ENCODE measurements around the gene TH. TPM values are rescaled to one million over a fixed set of nuclear protein-coding genes. Genes with fewer than 3 reads are reported as not detected.
A peak's percentile ranks its signal among the peaks of the same experiment; 100 is the strongest.

Gene TH
- total and polyA plus RNA-seq, 2 experiments from 2014 or later = 0.34 TPM; not detected in 1

- Mint-ChIP-seq H3K9me3 (peaks cover 6% of the 10 kb centered on the region; the same call in 1 of the 3 replicates), H3K4me1 (peaks cover 11% of the 10 kb centered on the region; the same call in 1 of the 3 replicates), H3K4me3 (peak within 1 kb of the TSS; percentile 71), H3K27ac (no peak within 1 kb of the TSS), H3K27me3 (ENCODE audit: insufficient read depth, low read depth, poor library complexity) (peaks cover 76% of the 10 kb centered on the region), H3K36me3 (ENCODE audit: low read depth) (no peaks in the 10 kb centered on the region)
- H3K9me2 ChIP-seq (ENCODE audit: insufficient read depth) = no peaks in the 10 kb centered on the region
- H3K36me3 ChIP-seq (ENCODE audit: insufficient read depth) = no peaks in the 10 kb centered on the region
- TF ChIP-seq ZNF114 (CRISPR knock-in tag; IDR thresholded peaks at IDR 0.05) (no peak), REST (IDR thresholded peaks at IDR 0.05; ENCODE audit: unreplicated experiment) (no peak), NANOG (IDR thresholded peaks at IDR 0.05; ENCODE audit: borderline replicate concordance) (no peak), POLR2AphosphoS5 (IDR thresholded peaks at IDR 0.05; ENCODE audit: low read depth) (no peak), EZH2 (IDR thresholded peaks at IDR 0.05; ENCODE audit: low read depth, unreplicated experiment) (no peak), EZH2phosphoT487 (IDR thresholded peaks at IDR 0.05; ENCODE audit: unreplicated experiment) (no peak), ZNF331 (CRISPR knock-in tag; IDR thresholded peaks at IDR 0.05; ENCODE audit: low read depth) (no peak)
- TF ChIP-seq, protein P1, sequence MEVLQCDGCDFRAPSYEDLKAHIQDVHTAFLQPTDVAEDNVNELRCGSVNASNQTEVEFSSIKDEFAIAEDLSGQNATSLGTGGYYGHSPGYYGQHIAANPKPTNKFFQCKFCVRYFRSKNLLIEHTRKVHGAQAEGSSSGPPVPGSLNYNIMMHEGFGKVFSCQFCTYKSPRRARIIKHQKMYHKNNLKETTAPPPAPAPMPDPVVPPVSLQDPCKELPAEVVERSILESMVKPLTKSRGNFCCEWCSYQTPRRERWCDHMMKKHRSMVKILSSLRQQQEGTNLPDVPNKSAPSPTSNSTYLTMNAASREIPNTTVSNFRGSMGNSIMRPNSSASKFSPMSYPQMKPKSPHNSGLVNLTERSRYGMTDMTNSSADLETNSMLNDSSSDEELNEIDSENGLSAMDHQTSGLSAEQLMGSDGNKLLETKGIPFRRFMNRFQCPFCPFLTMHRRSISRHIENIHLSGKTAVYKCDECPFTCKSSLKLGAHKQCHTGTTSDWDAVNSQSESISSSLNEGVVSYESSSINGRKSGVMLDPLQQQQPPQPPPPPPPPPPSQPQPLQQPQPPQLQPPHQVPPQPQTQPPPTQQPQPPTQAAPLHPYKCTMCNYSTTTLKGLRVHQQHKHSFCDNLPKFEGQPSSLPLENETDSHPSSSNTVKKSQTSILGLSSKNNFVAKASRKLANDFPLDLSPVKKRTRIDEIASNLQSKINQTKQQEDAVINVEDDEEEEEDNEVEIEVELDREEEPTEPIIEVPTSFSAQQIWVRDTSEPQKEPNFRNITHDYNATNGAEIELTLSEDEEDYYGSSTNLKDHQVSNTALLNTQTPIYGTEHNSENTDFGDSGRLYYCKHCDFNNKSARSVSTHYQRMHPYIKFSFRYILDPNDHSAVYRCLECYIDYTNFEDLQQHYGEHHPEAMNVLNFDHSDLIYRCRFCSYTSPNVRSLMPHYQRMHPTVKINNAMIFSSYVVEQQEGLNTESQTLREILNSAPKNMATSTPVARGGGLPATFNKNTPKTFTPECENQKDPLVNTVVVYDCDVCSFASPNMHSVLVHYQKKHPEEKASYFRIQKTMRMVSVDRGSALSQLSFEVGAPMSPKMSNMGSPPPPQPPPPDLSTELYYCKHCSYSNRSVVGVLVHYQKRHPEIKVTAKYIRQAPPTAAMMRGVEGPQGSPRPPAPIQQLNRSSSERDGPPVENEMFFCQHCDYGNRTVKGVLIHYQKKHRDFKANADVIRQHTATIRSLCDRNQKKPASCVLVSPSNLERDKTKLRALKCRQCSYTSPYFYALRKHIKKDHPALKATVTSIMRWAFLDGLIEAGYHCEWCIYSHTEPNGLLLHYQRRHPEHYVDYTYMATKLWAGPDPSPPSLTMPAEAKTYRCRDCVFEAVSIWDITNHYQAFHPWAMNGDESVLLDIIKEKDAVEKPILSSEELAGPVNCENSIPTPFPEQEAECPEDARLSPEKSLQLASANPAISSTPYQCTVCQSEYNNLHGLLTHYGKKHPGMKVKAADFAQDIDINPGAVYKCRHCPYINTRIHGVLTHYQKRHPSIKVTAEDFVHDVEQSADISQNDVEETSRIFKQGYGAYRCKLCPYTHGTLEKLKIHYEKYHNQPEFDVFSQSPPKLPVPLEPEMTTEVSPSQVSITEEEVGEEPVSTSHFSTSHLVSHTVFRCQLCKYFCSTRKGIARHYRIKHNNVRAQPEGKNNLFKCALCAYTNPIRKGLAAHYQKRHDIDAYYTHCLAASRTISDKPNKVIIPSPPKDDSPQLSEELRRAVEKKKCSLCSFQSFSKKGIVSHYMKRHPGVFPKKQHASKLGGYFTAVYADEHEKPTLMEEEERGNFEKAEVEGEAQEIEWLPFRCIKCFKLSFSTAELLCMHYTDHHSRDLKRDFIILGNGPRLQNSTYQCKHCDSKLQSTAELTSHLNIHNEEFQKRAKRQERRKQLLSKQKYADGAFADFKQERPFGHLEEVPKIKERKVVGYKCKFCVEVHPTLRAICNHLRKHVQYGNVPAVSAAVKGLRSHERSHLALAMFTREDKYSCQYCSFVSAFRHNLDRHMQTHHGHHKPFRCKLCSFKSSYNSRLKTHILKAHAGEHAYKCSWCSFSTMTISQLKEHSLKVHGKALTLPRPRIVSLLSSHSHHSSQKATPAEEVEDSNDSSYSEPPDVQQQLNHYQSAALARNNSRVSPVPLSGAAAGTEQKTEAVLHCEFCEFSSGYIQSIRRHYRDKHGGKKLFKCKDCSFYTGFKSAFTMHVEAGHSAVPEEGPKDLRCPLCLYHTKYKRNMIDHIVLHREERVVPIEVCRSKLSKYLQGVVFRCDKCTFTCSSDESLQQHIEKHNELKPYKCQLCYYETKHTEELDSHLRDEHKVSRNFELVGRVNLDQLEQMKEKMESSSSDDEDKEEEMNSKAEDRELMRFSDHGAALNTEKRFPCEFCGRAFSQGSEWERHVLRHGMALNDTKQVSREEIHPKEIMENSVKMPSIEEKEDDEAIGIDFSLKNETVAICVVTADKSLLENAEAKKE (CRISPR knock-in tag; IDR thresholded peaks at IDR 0.05) = no peak
- TF ChIP-seq, protein P2, sequence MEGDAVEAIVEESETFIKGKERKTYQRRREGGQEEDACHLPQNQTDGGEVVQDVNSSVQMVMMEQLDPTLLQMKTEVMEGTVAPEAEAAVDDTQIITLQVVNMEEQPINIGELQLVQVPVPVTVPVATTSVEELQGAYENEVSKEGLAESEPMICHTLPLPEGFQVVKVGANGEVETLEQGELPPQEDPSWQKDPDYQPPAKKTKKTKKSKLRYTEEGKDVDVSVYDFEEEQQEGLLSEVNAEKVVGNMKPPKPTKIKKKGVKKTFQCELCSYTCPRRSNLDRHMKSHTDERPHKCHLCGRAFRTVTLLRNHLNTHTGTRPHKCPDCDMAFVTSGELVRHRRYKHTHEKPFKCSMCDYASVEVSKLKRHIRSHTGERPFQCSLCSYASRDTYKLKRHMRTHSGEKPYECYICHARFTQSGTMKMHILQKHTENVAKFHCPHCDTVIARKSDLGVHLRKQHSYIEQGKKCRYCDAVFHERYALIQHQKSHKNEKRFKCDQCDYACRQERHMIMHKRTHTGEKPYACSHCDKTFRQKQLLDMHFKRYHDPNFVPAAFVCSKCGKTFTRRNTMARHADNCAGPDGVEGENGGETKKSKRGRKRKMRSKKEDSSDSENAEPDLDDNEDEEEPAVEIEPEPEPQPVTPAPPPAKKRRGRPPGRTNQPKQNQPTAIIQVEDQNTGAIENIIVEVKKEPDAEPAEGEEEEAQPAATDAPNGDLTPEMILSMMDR (conservative IDR thresholded peaks at IDR 0.05; ENCODE audit: low read depth in 2 of 2) = no peak
- no peak within 1 kb of the TSS for H3K27ac ChIP-seq (ENCODE audit: low read depth)
- peaks cover 86% of the 10 kb centered on the region for H3K27me3 ChIP-seq (ENCODE audit: insufficient read depth)
- ATAC-seq (no peak; the same call in 2 of the 3 replicates), DNase-seq (ENCODE audit: low spot score) (peak; percentile 62)
- H2AFZ ChIP-seq = no peak within 1 kb of the TSS
- H3K4me1 ChIP-seq (ENCODE audit: insufficient read depth) = peaks cover 13% of the 10 kb centered on the region; the same call in 1 of the 2 replicates
- no peaks in the 10 kb centered on the region; the same call in 1 of the 2 replicates for H3F3A ChIP-seq (replicated peaks; ENCODE audit: low read depth)
- peak within 1 kb of the TSS; percentile 70; the same call in 1 of the 2 replicates for H3K4me2 ChIP-seq
- H3K4me3 ChIP-seq = peak within 1 kb of the TSS; percentile 59
- H3K79me2 ChIP-seq (replicated peaks; ENCODE audit: insufficient read depth) = no peaks in the 10 kb centered on the region
- peaks cover 15% of the 10 kb centered on the region for H4K20me1 ChIP-seq (replicated peaks; ENCODE audit: insufficient read depth)
These were observed 32.5 kb downstream of the TH start, which contains the start of gene IGF2 for GRCh38 chr11:2139123-2139521. Gene IGF2 (minus strand): TSS chr11:2139389. CDS start chr11:2135523, 3,866 bp downstream.

Data from GM23338 (cell line).